IMR-90 (cell line): ENCODE data around the gene MPZL3. TPM values are rescaled to one million over a fixed set of nuclear protein-coding genes. Genes with fewer than 3 reads are reported as not detected.

ENCODE experiments used
- ATAC-seq: fragments of 200-7000 bp; cut with Tn5 transposase; 2 replicates; pipeline ENCODE4 v1.9.1; 2020; ENCODE audit warnings: low read depth, mild to moderate bottlenecking, moderate library complexity
- BruUV-seq: library from RNA; stranded (reverse); fragments of 400-500 nt; replicated peaks from 2 replicates; lab custom pipeline; 2021; lab: Mats Ljungman, UMichigan
- CTCF ChIA-PET: fragments of 300-600 bp; formaldehyde crosslinking; extraction: SDS; loops from one replicate; lab custom pipeline; 2021; ENCODE audit warnings: antibody characterized with exemption; lab: Yijun Ruan, JAX
- POLR2A ChIA-PET: fragments of 300-600 bp; sonication (Branson Sonifier 250); formaldehyde crosslinking; loops from one replicate; lab custom pipeline; 2022; ENCODE audit warnings: antibody characterized with exemption; ENCODE audit not compliant: unreplicated experiment; lab: Charles Lee
- DNase-seq: peaks from one replicate; pipeline ENCODE4 v3.0.0; 2013
- H2AFZ ChIP-seq: replicated peaks from 2 replicates; pipeline ENCODE3; 2013; ENCODE audit warnings: low read length, mild to moderate bottlenecking; ENCODE audit not compliant: poor library complexity
- H2AK5ac ChIP-seq: 2 replicates; pipeline ENCODE4 v1.6.1; 2013; ENCODE audit warnings: low read depth, low read length, inconsistent platforms
- H2AK9ac ChIP-seq: replicated peaks from 2 replicates; pipeline ENCODE3; 2013; ENCODE audit warnings: mild to moderate bottlenecking, low read depth, low read length, moderate library complexity; ENCODE audit not compliant: poor library complexity
- H2BK120ac ChIP-seq: 2 replicates; pipeline ENCODE4 v1.6.1; 2013; ENCODE audit warnings: low read depth, low read length, inconsistent platforms
- H2BK15ac ChIP-seq: 3 replicates; pipeline ENCODE4 v1.6.1; 2013; ENCODE audit warnings: low read depth, low read length, inconsistent platforms
- H2BK20ac ChIP-seq: 2 replicates; pipeline ENCODE4 v1.6.1; 2013; ENCODE audit warnings: low read depth, mild to moderate bottlenecking, inconsistent platforms, low read length, moderate library complexity
- H2BK5ac ChIP-seq: 2 replicates; pipeline ENCODE4 v1.6.1; 2013; ENCODE audit warnings: mild to moderate bottlenecking, low read depth, low read length, inconsistent platforms; ENCODE audit not compliant: poor library complexity, severe bottlenecking
- H3K14ac ChIP-seq: replicated peaks from 2 replicates; pipeline ENCODE4 v1.6.1; 2013; ENCODE audit warnings: low read depth, low read length, inconsistent platforms
- H3K18ac ChIP-seq: 2 replicates; pipeline ENCODE4 v1.6.1; 2013; ENCODE audit warnings: low read depth, low read length, control low read depth
- H3K23ac ChIP-seq: 2 replicates; pipeline ENCODE4 v1.6.1; 2013; ENCODE audit warnings: low read depth, low read length, inconsistent platforms
- H3K27ac ChIP-seq: 2 replicates; pipeline ENCODE4 v1.5.1; 2013; ENCODE audit warnings: mild to moderate bottlenecking, control low read depth, low read length; ENCODE audit not compliant: insufficient read depth
- H3K27me3 ChIP-seq: 2 replicates; pipeline ENCODE4 v1.6.1; 2013; ENCODE audit warnings: low read length; ENCODE audit not compliant: control insufficient read depth, insufficient read depth
- H3K36me3 ChIP-seq: 2 replicates; pipeline ENCODE4 v1.6.1; 2013; ENCODE audit warnings: low read length, mixed read lengths; ENCODE audit not compliant: control insufficient read depth, insufficient read depth
- H3K4ac ChIP-seq: 2 replicates; pipeline ENCODE4 v1.6.1; 2013; ENCODE audit warnings: low read depth, low read length, inconsistent platforms
- H3K4me1 ChIP-seq: 2 replicates; pipeline ENCODE4 v1.6.1; 2013; ENCODE audit warnings: low read length, mixed read lengths; ENCODE audit not compliant: control insufficient read depth, insufficient read depth
- H3K4me2 ChIP-seq: 2 replicates; pipeline ENCODE4 v1.6.1; 2013; ENCODE audit warnings: low read depth, mild to moderate bottlenecking, control low read depth, low read length, moderate library complexity
- H3K4me3 ChIP-seq: 2 replicates; pipeline ENCODE4 v1.5.1; 2013; ENCODE audit warnings: low read depth, mild to moderate bottlenecking, control low read depth, low read length, moderate library complexity; ENCODE audit not compliant: insufficient read depth
- H3K56ac ChIP-seq: 2 replicates; pipeline ENCODE4 v1.6.1; 2013; ENCODE audit warnings: low read length, inconsistent platforms; ENCODE audit not compliant: insufficient read depth; ENCODE audit errors: extremely low read depth
- H3K79me1 ChIP-seq, 2 experiments: 2 replicates each; pipeline ENCODE4 v1.6.1; 2013; ENCODE audit warnings: low read length in 2 of 2, inconsistent platforms in 1 of 2, low read depth in 1 of 2
- H3K9ac ChIP-seq: 2 replicates; pipeline ENCODE4 v1.6.1; 2013; ENCODE audit warnings: low read depth, low read length, control low read depth
- H3K9me1 ChIP-seq: 2 replicates; pipeline ENCODE4 v1.6.1; 2013; ENCODE audit warnings: low read length, inconsistent platforms; ENCODE audit not compliant: insufficient read depth
- H3K9me3 ChIP-seq: 2 replicates; pipeline ENCODE4 v1.6.1; 2013; ENCODE audit warnings: low read length; ENCODE audit not compliant: control insufficient read depth, insufficient read depth
- H4K20me1 ChIP-seq: 2 replicates; pipeline ENCODE4 v1.6.1; 2013; ENCODE audit warnings: low read length, inconsistent platforms; ENCODE audit not compliant: insufficient read depth
- H4K5ac ChIP-seq: 2 replicates; pipeline ENCODE4 v1.6.1; 2013; ENCODE audit warnings: mild to moderate bottlenecking, low read depth, low read length, control low read depth
- H4K8ac ChIP-seq, 2 experiments: 2 replicates each; pipeline ENCODE4 v1.6.1; 2013; ENCODE audit warnings: low read depth in 2 of 2, low read length in 2 of 2, control low read depth in 1 of 2, inconsistent platforms in 1 of 2
- H4K91ac ChIP-seq: 2 replicates; pipeline ENCODE4 v1.6.1; 2013; ENCODE audit warnings: low read depth, low read length, inconsistent platforms; ENCODE audit not compliant: insufficient read depth
- BHLHE40 ChIP-seq: fragments of 150-350 bp; IDR thresholded peaks from 2 replicates; pipeline ENCODE4 v1.6.1; 2016; ENCODE audit warnings: mild to moderate bottlenecking, low read depth, low read length
- CEBPB ChIP-seq: IDR thresholded peaks from 2 replicates; pipeline ENCODE4 v1.6.1; 2012; ENCODE audit warnings: low read depth, low read length, improper control_type of control experiment
- MXI1 ChIP-seq: IDR thresholded peaks from 2 replicates; pipeline ENCODE4 v1.6.1; 2012; ENCODE audit warnings: low read depth, mild to moderate bottlenecking, low read length, moderate library complexity, borderline replicate concordance
- NFE2L2 ChIP-seq: fragments of 150-350 bp; IDR thresholded peaks from 2 replicates; pipeline ENCODE4 v1.6.1; 2016; ENCODE audit warnings: low read depth, mild to moderate bottlenecking, low read length
- RCOR1 ChIP-seq: IDR thresholded peaks from 2 replicates; pipeline ENCODE4 v1.6.1; 2012; ENCODE audit warnings: mild to moderate bottlenecking, low read length, improper control_type of control experiment; ENCODE audit not compliant: insufficient replicate concordance
- RFX5 ChIP-seq: IDR thresholded peaks from 2 replicates; pipeline ENCODE4 v1.8.0; 2012; ENCODE audit warnings: low read depth, mild to moderate bottlenecking, low read length, moderate library complexity
- SMC3 ChIP-seq: fragments of 150-350 bp; IDR thresholded peaks from 2 replicates; pipeline ENCODE4 v1.6.1; 2016; ENCODE audit warnings: low read depth, mild to moderate bottlenecking, antibody characterized with exemption, low read length, moderate library complexity
- USF2 ChIP-seq: fragments of 150-350 bp; IDR thresholded peaks from 2 replicates; pipeline ENCODE4 v1.6.1; 2017; ENCODE audit warnings: mild to moderate bottlenecking, antibody characterized with exemption, low read length, low read depth
- WGBS, 2 experiments: methylation state at CpG; one replicate each; pipeline versions ENCODE4 v1.1.5 to v1.1.7; 2013; ENCODE audit warnings: missing lambda C conversion rate in 2 of 2; ENCODE audit not compliant: insufficient read length in 1 of 2; ENCODE audit errors: extremely low coverage in 2 of 2; 5-methylcytosine and 5-hydroxymethylcytosine counted together
- dilution Hi-C: fragments of 300-500 bp; cut with HindIII; formaldehyde crosslinking; loops from one replicate; pipeline ENCODE4 v1.14.3; 2018; ENCODE audit warnings: low sequenced_read_pairs; ENCODE audit not compliant: unreplicated experiment
- in situ Hi-C: fragments of 300-500 bp; cut with MboI; formaldehyde crosslinking; loops from 3 replicates; pipeline ENCODE4 v1.14.3; 2019; ENCODE audit warnings: low sequenced_read_pairs, inconsistent platforms, mixed read lengths
- intact Hi-C: fragments of 100-400 bp; cut with micrococcal nuclease; formaldehyde crosslinking; loops from 2 replicates; pipeline ENCODE4 v1.10.0; 2022
- polyA plus RNA-seq, 3 experiments: library from polyadenylated mRNA; depleted of rRNA; stranded (reverse); fragments of >200 nt; gene quantifications; 2 replicates each; pipeline ENCODE4 v1.2.3, GENCODE V29; 2012; ENCODE audit warnings: low replicate concordance in 1 of 3
- total RNA-seq: library from RNA; depleted of rRNA; stranded (reverse); fragments of >200 nt; gene quantifications from 2 replicates; pipeline ENCODE4 v1.2.3, GENCODE V29; 2012
- TF ChIP-seq, protein P1 (sequence below): conservative IDR thresholded peaks from 2 replicates; pipeline ENCODE4 v1.5.1; 2012; ENCODE audit warnings: mild to moderate bottlenecking, low read depth, low read length, improper control_type of control experiment

Gene MPZL3
- total and polyA plus RNA-seq, 2 of the 4 experiments (the other 2 are of a cell fraction) = 0.15 to 0.36 TPM

- Histone ChIP-seq H4K8ac (no peak overlapping the region), H2AK9ac (no peak overlapping the region), H4K91ac (no peak overlapping the region), H3K23ac (no peak overlapping the region), H3K27ac (no peak overlapping the region), H2BK20ac (no peak overlapping the region), H3K27me3 (peaks cover 9% of the 10 kb centered on the region), H2AFZ (no peak overlapping the region), H3K79me1 (no peaks in the 10 kb centered on the region), H3K56ac (no peak overlapping the region), H4K20me1 (no peaks in the 10 kb centered on the region), H3K36me3 (no peaks in the 10 kb centered on the region), H2BK15ac (no peak overlapping the region), H2BK5ac (no peak overlapping the region), H3K4ac (no peak overlapping the region), H3K9ac (no peak overlapping the region), H2AK5ac (no peak overlapping the region), H3K14ac (no peak overlapping the region), H3K4me1 (no peaks in the 10 kb centered on the region), H3K18ac (no peak overlapping the region), H2BK120ac (no peak overlapping the region), H3K4me3 (no peak overlapping the region), H4K5ac (no peak overlapping the region), H3K9me3 (no peaks in the 10 kb centered on the region), H3K4me2 (no peak overlapping the region), H3K9me1 (no peaks in the 10 kb centered on the region)
- in situ Hi-C loops (no loop called here), intact Hi-C loops (no loop called here), dilution Hi-C loops (no loop called here)
- no peak for ATAC-seq
- no CpG with 5 or more reads among the region's 1 CpG for WGBS, 2 experiments
- no peak for TF ChIP-seq BHLHE40
- TF ChIP-seq NFE2L2 = no peak
- no peak for TF ChIP-seq CEBPB
- TF ChIP-seq USF2 = no peak
- no peak for TF ChIP-seq MXI1
- TF ChIP-seq RFX5 = no peak
- TF ChIP-seq SMC3 = no peak
- TF ChIP-seq, protein P1, sequence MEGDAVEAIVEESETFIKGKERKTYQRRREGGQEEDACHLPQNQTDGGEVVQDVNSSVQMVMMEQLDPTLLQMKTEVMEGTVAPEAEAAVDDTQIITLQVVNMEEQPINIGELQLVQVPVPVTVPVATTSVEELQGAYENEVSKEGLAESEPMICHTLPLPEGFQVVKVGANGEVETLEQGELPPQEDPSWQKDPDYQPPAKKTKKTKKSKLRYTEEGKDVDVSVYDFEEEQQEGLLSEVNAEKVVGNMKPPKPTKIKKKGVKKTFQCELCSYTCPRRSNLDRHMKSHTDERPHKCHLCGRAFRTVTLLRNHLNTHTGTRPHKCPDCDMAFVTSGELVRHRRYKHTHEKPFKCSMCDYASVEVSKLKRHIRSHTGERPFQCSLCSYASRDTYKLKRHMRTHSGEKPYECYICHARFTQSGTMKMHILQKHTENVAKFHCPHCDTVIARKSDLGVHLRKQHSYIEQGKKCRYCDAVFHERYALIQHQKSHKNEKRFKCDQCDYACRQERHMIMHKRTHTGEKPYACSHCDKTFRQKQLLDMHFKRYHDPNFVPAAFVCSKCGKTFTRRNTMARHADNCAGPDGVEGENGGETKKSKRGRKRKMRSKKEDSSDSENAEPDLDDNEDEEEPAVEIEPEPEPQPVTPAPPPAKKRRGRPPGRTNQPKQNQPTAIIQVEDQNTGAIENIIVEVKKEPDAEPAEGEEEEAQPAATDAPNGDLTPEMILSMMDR = no peak
- no peak for TF ChIP-seq RCOR1
- CTCF ChIA-PET = no interaction called here
- no TSS peak for BruUV-seq
- DNase-seq = no peak
- POLR2A ChIA-PET = no interaction called here
These were observed 6.2 kb upstream of the MPZL3 start for GRCh38 chr11:118258410-118258809.
